ENCODE measurements around the gene KRTAP19-6.
"Not testable (repeated sequence)": the region's sequence is repeated elsewhere in the genome, so short reads cannot be mapped to it uniquely, and the experiment has no call there.

Gene KRTAP19-6

DNA sequence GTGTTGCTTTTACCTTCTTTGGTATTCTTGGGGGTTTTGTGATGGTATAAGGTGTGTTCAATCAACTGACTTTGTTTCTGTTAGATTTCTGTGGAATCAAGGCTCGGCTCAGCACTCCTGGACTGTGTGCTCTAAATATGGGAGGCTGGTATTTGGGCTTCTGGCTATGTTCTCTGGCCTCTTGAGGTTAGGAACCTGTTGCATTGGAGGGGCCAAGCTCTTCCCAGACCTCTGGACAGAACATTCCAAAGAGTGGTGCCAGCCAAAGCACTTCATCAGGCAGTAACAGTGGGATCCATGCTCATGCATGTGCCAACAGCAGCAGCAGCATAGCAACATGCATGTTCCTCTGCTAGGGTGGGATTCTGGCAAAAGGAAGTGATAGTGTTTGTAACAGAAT, 11.1 kb upstream of the KRTAP19-6 start:
- TF ChIP-seq, protein P1, sequence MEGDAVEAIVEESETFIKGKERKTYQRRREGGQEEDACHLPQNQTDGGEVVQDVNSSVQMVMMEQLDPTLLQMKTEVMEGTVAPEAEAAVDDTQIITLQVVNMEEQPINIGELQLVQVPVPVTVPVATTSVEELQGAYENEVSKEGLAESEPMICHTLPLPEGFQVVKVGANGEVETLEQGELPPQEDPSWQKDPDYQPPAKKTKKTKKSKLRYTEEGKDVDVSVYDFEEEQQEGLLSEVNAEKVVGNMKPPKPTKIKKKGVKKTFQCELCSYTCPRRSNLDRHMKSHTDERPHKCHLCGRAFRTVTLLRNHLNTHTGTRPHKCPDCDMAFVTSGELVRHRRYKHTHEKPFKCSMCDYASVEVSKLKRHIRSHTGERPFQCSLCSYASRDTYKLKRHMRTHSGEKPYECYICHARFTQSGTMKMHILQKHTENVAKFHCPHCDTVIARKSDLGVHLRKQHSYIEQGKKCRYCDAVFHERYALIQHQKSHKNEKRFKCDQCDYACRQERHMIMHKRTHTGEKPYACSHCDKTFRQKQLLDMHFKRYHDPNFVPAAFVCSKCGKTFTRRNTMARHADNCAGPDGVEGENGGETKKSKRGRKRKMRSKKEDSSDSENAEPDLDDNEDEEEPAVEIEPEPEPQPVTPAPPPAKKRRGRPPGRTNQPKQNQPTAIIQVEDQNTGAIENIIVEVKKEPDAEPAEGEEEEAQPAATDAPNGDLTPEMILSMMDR (IDR thresholded peaks at IDR 0.05; ENCODE audit: low read depth, low read length, missing control alignments), result no peak
- Histone ChIP-seq H3K4me3 (ENCODE audit: low read depth, low read length) (no peak overlapping the region), H3K27ac (no peak overlapping the region), H3K36me3 (replicated peaks) (no peaks in the 10 kb centered on the region), H3K27me3 (replicated peaks) (no peaks in the 10 kb centered on the region)
- in situ Hi-C loops (cut with HindIII; ENCODE audit: low pct_ligation_motif_present, low sequenced_read_pairs), result no loop called here
- no peak for DNase-seq

DNA sequence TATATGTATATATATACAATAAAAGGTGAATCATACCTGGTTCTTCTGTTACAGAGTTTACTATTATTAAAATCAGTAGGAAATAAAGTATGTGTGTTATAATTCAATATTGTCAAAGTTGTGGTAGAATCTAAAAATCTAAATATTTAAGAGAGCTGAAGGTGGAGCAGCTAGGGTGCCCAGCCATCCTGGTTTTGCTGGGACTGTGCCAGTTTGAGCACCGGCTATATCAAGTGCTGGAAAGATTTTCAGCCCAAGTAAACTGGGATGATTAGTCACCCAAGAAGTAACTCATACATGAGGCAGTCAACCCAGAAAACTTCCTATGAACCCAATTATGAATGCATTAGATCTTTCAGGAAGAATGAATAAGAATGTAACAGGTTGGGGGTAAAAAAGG, 22.8 kb downstream of the KRTAP19-6 start:
- H3K36me3 ChIP-seq (replicated peaks), result no peaks in the 10 kb centered on the region
- in situ Hi-C loops (cut with HindIII; ENCODE audit: low pct_ligation_motif_present, low sequenced_read_pairs), result no loop called here
- H3K27ac ChIP-seq, result no peak overlapping the region
- H3K4me3 ChIP-seq (ENCODE audit: low read depth, low read length), result no peak overlapping the region
- no peak for DNase-seq
- TF ChIP-seq, protein P1 (IDR thresholded peaks at IDR 0.05; ENCODE audit: low read depth, low read length, missing control alignments), result no peak
- H3K27me3 ChIP-seq (replicated peaks), result no peaks in the 10 kb centered on the region

DNA sequence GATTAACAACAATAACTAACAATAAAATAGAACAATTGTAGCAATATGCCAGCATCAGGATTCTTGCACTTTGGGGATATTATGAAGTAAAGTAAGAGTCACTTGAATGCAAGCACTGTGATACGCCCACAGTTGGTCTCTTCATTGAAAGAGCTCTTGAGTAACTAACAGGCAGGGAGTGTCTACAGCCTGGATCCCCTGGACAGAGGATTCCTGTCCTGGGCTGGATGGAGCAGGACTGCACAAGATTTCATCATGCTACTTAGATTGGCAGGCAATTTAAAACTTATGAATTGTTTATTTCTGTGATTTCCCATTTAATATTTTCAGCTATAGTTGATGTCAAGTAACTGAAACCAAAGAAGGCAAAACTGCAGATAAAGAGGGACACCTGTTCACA, 26.0 kb downstream of the KRTAP19-6 start:
- Histone ChIP-seq H3K36me3 (replicated peaks) (no peaks in the 10 kb centered on the region), H3K27ac (no peak overlapping the region), H3K4me3 (ENCODE audit: low read depth, low read length) (no peak overlapping the region), H3K27me3 (replicated peaks) (no peaks in the 10 kb centered on the region)
- no peak for DNase-seq
- in situ Hi-C loops (cut with HindIII; ENCODE audit: low pct_ligation_motif_present, low sequenced_read_pairs), result no loop called here
- TF ChIP-seq, protein P1 (IDR thresholded peaks at IDR 0.05; ENCODE audit: low read depth, low read length, missing control alignments), result no peak

DNA sequence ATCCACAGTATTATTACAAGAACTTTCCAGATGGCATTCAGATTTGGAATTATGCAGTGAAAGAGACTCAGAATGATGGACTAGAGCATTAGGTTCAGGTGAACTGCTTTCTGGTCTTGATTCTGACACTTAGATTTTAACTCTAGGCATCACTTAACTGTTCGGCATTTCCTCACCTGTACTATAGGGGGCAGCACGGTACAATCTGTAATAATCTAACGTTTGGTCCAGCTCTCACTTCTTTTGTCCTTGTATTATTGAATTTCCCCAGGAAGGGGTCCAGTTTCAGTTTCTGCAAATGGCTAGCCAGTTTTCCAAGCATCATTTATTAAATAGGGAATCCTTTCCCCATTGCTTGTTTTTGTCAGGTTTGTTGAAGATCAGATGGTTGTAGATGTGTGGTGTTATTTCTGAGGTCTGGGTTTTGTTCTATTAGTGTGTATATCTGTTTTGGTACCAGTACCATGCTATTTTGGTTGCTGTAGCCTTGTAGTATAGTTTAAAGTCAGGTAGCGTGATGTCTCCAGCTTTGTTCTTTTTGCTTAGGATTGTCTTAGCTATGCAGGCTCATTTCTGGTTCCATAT, 36.0 kb downstream of the KRTAP19-6 start:
- in situ Hi-C loops (cut with HindIII; ENCODE audit: low pct_ligation_motif_present, low sequenced_read_pairs); H3K27me3 ChIP-seq (replicated peaks); H3K4me3 ChIP-seq (ENCODE audit: low read depth, low read length); H3K36me3 ChIP-seq (replicated peaks); DNase-seq; H3K27ac ChIP-seq: not testable (repeated sequence)
- TF ChIP-seq, protein P1 (IDR thresholded peaks at IDR 0.05; ENCODE audit: low read depth, low read length, missing control alignments), result peak; percentile 11

DNA sequence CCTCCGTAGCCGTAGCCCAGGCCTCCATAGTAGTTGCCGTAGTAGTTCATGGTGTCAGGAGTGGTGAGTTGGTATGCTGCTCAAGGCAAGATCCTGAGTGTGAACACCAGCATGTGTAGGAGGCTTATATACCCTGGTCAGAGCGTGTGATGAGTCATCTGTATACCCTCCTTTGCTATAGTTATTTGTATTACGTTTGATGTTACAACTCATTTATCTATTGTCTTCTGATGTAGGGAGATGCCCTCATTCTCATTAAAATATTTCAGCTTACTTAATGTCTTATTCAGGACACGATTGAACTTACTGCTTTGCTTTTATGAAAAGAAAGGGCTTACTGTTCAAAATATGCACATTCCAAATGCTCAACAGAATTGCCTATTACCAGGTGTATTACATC, 39.6 kb downstream of the KRTAP19-6 start, which contains the start of gene KRTAP19-5:
TSS of gene KRTAP19-5 (minus strand) at position 101 of the 400 bp plus-strand sequence. CDS start at position 50, 51 bp downstream.
- Histone ChIP-seq H3K36me3 (replicated peaks) (no peaks in the 10 kb centered on the region), H3K27me3 (replicated peaks) (no peaks in the 10 kb centered on the region), H3K27ac (no peak within 1 kb of the TSS), H3K4me3 (ENCODE audit: low read depth, low read length) (no peak within 1 kb of the TSS)
- TF ChIP-seq, protein P1 (IDR thresholded peaks at IDR 0.05; ENCODE audit: low read depth, low read length, missing control alignments), result no peak
- no peak for DNase-seq
- in situ Hi-C loops (cut with HindIII; ENCODE audit: low pct_ligation_motif_present, low sequenced_read_pairs), result no loop called here

DNA sequence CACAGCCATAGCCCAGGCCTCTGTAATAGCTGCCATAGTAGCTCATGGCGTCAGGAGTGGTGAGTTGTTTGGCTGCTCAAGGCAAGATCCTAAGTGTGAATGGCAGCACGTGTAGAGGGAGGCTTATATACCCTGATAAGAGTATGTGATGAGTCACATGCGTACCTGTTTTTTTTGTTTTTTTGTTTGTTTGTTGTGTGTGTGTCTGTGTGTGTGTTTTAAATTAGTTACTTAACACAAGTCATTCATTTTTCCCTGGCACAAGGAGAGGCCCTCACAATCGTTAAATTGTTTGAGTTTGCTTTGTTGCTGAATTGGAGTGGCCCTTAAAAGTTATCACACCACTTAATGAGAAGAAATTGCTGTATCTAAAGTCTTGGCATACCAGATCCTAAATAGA, 44.6 kb downstream of the KRTAP19-6 start, which contains the start of gene KRTAP19-4:
TSS of gene KRTAP19-4 (minus strand) at position 101 of the 400 bp plus-strand sequence. CDS start at position 46, 55 bp downstream.
- Histone ChIP-seq H3K36me3 (replicated peaks) (no peaks in the 10 kb centered on the region), H3K27me3 (replicated peaks) (no peaks in the 10 kb centered on the region), H3K4me3 (ENCODE audit: low read depth, low read length) (no peak within 1 kb of the TSS), H3K27ac (no peak within 1 kb of the TSS)
- no peak for DNase-seq
- TF ChIP-seq, protein P1 (IDR thresholded peaks at IDR 0.05; ENCODE audit: low read depth, low read length, missing control alignments), result no peak
- in situ Hi-C loops (cut with HindIII; ENCODE audit: low pct_ligation_motif_present, low sequenced_read_pairs), result no loop called here

All from brain microvascular endothelial cell (primary cell).